Gastrocnemius medialis (tissue), 4 donors: ENCODE data around the gene CLDN20. TPM values are rescaled to one million over a fixed set of nuclear protein-coding genes. Genes with fewer than 3 reads are reported as not detected.

ENCODE experiments used
- ATAC-seq, 2 donors: fragments of 150-250 bp; one replicate each; pipeline ENCODE4 v1.9.1; 2016
- DNase-seq, 2 donors: peaks; one replicate each; pipeline ENCODE4 v3.0.0-alpha.2; 2019
- H3K27ac ChIP-seq, 4 donors: fragments of 200-600 bp; sonication (generic); 1 replicate in 1 of 4; 2 replicates in 3 of 4; pipeline ENCODE4 v1.5.1; 2016 to 2018; ENCODE audit warnings: mild to moderate bottlenecking in 2 of 4, moderate library complexity in 1 of 4
- H3K27me3 ChIP-seq, 3 donors: fragments of 200-600 bp; sonication (generic) in 2 of 3; 1 replicate in 1 of 3; 2 replicates in 2 of 3; pipeline versions ENCODE4 v1.5.1 to v1.6.0; 2016 to 2019; ENCODE audit warnings: mild to moderate bottlenecking in 1 of 3, moderate library complexity in 1 of 3
- H3K36me3 ChIP-seq, 2 donors: fragments of 200-600 bp; sonication (generic) in 1 of 2; one replicate each; pipeline ENCODE4 v1.5.1; 2017 to 2018
- H3K4me1 ChIP-seq, 2 donors: fragments of 200-600 bp; sonication (generic) in 1 of 2; one replicate each; pipeline ENCODE4 v1.5.1; 2016 to 2017; ENCODE audit warnings: mild to moderate bottlenecking in 2 of 2
- H3K4me3 ChIP-seq, 4 donors: fragments of 200-600 bp; sonication (generic) in 3 of 4; 1 replicate in 1 of 4; 2 replicates in 3 of 4; pipeline ENCODE4 v1.5.1; 2016 to 2019; ENCODE audit warnings: mild to moderate bottlenecking in 2 of 4
- H3K9me3 ChIP-seq, 3 donors: fragments of 200-600 bp; sonication (generic) in 2 of 3; 1 replicate in 1 of 3; 2 replicates in 2 of 3; pipeline ENCODE4 v1.5.1; 2016 to 2019
- CTCF ChIP-seq, 5 experiments: fragments of 450-650 bp in 3 of 5; fragments of 200-600 bp in 2 of 5; sonication (generic) in 2 of 5; IDR thresholded peaks in 4 of 5; conservative IDR thresholded peaks in 1 of 5; 1 replicate in 4 of 5; 2 replicates in 1 of 5; pipeline ENCODE4 v1.5.1; 2016 to 2019; ENCODE audit warnings: antibody characterized with exemption in 5 of 5, mild to moderate bottlenecking in 3 of 5, moderate library complexity in 3 of 5
- POLR2A ChIP-seq, 2 donors: fragments of 450-650 bp; IDR thresholded peaks; one replicate each; pipeline ENCODE4 v1.6.1; 2017; ENCODE audit warnings: antibody characterized with exemption in 2 of 2, mild to moderate bottlenecking in 2 of 2, moderate library complexity in 2 of 2
- in situ Hi-C, 4 donors: fragments of 200-750 bp; cut with MboI; loops; one replicate each; pipeline versions ENCODE4 v1.15.0 to v1.8.0; 2017; ENCODE audit warnings: low sequenced_read_pairs in 4 of 4
- intact Hi-C: fragments of 100-400 bp; cut with DNase I; formaldehyde crosslinking; loops from one replicate; pipeline ENCODE4 v1.15.1; 2023; ENCODE audit warnings: low total_unique reads
- total RNA-seq, 4 donors: library from RNA; depleted of rRNA; stranded (reverse); fragments of >200 nt; gene quantifications; one replicate each; pipeline versions ENCODE4 v1.1.0 to v1.2.3, GENCODE V29; 2016

The CLDN20 gene
- total RNA-seq, 4 donors from 2014 or later = not detected

GRCh38 chr6:155253337-155253736 is 10.5 kb upstream of the CLDN20 start:
- peak; percentile 88 to 89 for ATAC-seq
- intact Hi-C loops = loop anchor here (5.0 kb wide), 1 partner anchor 59 kb away; the partner anchor contains the start of gene TFB1M
- Histone ChIP-seq H3K27me3 (no peaks in the 10 kb centered on the region), H3K27ac (peak overlapping the region; percentile 79 to 85 (median 81)), H3K4me3 (no peak overlapping the region), H3K36me3 (peaks cover 0 to 51% of the 10 kb centered on the region in 2 donors), H3K9me3 (no peaks in the 10 kb centered on the region), H3K4me1 (peaks cover 18 to 19% of the 10 kb centered on the region in 2 donors)
- TF ChIP-seq POLR2A (IDR thresholded peaks at IDR 0.05) (no peak), CTCF (IDR thresholded peaks at IDR 0.05 in 4 of 5, conservative IDR thresholded peaks at IDR 0.05 in 1 of 5) (no peak)
- in situ Hi-C loops = loop anchor here in 1 of 4 donors (10.0 kb wide), 1 partner anchor 79 kb away; no protein-coding TSS in a partner anchor
- DNase-seq = peak; percentile 21 to 45

GRCh38 chr6:155254139-155254538 is 9.7 kb upstream of the CLDN20 start:
- intact Hi-C loops = loop anchor here (5.0 kb wide), 1 partner anchor 58 kb away; the partner anchor contains the start of gene TFB1M
- peak; percentile 69 to 74 for ATAC-seq
- peak; percentile 24 to 59 for DNase-seq
- in situ Hi-C loops = loop anchor here in 1 of 4 donors (10.0 kb wide), 1 partner anchor 79 kb away; no protein-coding TSS in a partner anchor
- Histone ChIP-seq H3K9me3 (no peaks in the 10 kb centered on the region), H3K27me3 (no peaks in the 10 kb centered on the region), H3K4me1 (peaks cover 18 to 19% of the 10 kb centered on the region in 2 donors), H3K27ac (peak overlapping the region; percentile 79 to 85 (median 81)), H3K4me3 (no peak overlapping the region), H3K36me3 (peaks cover 0 to 57% of the 10 kb centered on the region in 2 donors)
- TF ChIP-seq POLR2A (IDR thresholded peaks at IDR 0.05) (peak in 1 of 2 donors; percentile 36), CTCF (IDR thresholded peaks at IDR 0.05 in 4 of 5, conservative IDR thresholded peaks at IDR 0.05 in 1 of 5) (no peak)

GRCh38 chr6:155256122-155256795 is 7.6 kb upstream of the CLDN20 start:
- Histone ChIP-seq H3K36me3 (peaks cover 0 to 69% of the 10 kb centered on the region in 2 donors), H3K4me3 (no peak overlapping the region), H3K27ac (peak overlapping the region in 1 of 4 donors; percentile 26), H3K9me3 (no peaks in the 10 kb centered on the region), H3K27me3 (no peaks in the 10 kb centered on the region), H3K4me1 (peaks cover 18 to 19% of the 10 kb centered on the region in 2 donors)
- intact Hi-C loops = no loop called here
- TF ChIP-seq POLR2A (IDR thresholded peaks at IDR 0.05) = no peak
- TF ChIP-seq CTCF (IDR thresholded peaks at IDR 0.05 in 4 of 5, conservative IDR thresholded peaks at IDR 0.05 in 1 of 5) = no peak
- in situ Hi-C loops = loop anchor here in 1 of 4 donors (10.0 kb wide), 1 partner anchor 81 kb away; no protein-coding TSS in a partner anchor
- no peak for ATAC-seq
- no peak for DNase-seq

GRCh38 chr6:155257796-155258195 is 6.0 kb upstream of the CLDN20 start:
- Histone ChIP-seq H3K4me3 (no peak overlapping the region), H3K36me3 (peaks cover 0 to 55% of the 10 kb centered on the region in 2 donors), H3K27ac (no peak overlapping the region), H3K4me1 (peaks cover 16 to 18% of the 10 kb centered on the region in 2 donors), H3K27me3 (no peaks in the 10 kb centered on the region), H3K9me3 (no peaks in the 10 kb centered on the region)
- DNase-seq = no peak
- no peak for TF ChIP-seq CTCF (IDR thresholded peaks at IDR 0.05 in 4 of 5, conservative IDR thresholded peaks at IDR 0.05 in 1 of 5)
- TF ChIP-seq POLR2A (IDR thresholded peaks at IDR 0.05) = no peak
- intact Hi-C loops (no loop called here), in situ Hi-C loops (loop anchor here in 1 of 4 donors (10.0 kb wide), 1 partner anchor 83 kb away; no protein-coding TSS in a partner anchor)
- no peak for ATAC-seq
